IMR-90 (cell line): Measurements from ENCODE around the gene IQCE. TPM values are rescaled to one million over a fixed set of nuclear protein-coding genes. Genes with fewer than 3 reads are reported as not detected.

Source experiments
- ATAC-seq: fragments of 200-7000 bp; cut with Tn5 transposase; 2 replicates; pipeline ENCODE4 v1.9.1; 2020; ENCODE audit warnings: low read depth, mild to moderate bottlenecking, moderate library complexity
- BruUV-seq: library from RNA; stranded (reverse); fragments of 400-500 nt; replicated peaks from 2 replicates; lab custom pipeline; 2021; lab: Mats Ljungman, UMichigan
- CTCF ChIA-PET: fragments of 300-600 bp; formaldehyde crosslinking; extraction: SDS; loops from one replicate; lab custom pipeline; 2021; ENCODE audit warnings: antibody characterized with exemption; lab: Yijun Ruan, JAX
- POLR2A ChIA-PET: fragments of 300-600 bp; sonication (Branson Sonifier 250); formaldehyde crosslinking; loops from one replicate; lab custom pipeline; 2022; ENCODE audit warnings: antibody characterized with exemption; ENCODE audit not compliant: unreplicated experiment; lab: Charles Lee
- DNase-seq: peaks from one replicate; pipeline ENCODE4 v3.0.0; 2013
- H2AFZ ChIP-seq: replicated peaks from 2 replicates; pipeline ENCODE3; 2013; ENCODE audit warnings: low read length, mild to moderate bottlenecking; ENCODE audit not compliant: poor library complexity
- H2AK5ac ChIP-seq: 2 replicates; pipeline ENCODE4 v1.6.1; 2013; ENCODE audit warnings: low read depth, low read length, inconsistent platforms
- H2AK9ac ChIP-seq: replicated peaks from 2 replicates; pipeline ENCODE3; 2013; ENCODE audit warnings: mild to moderate bottlenecking, low read depth, low read length, moderate library complexity; ENCODE audit not compliant: poor library complexity
- H2BK120ac ChIP-seq: 2 replicates; pipeline ENCODE4 v1.6.1; 2013; ENCODE audit warnings: low read depth, low read length, inconsistent platforms
- H2BK15ac ChIP-seq: 3 replicates; pipeline ENCODE4 v1.6.1; 2013; ENCODE audit warnings: low read depth, low read length, inconsistent platforms
- H2BK20ac ChIP-seq: 2 replicates; pipeline ENCODE4 v1.6.1; 2013; ENCODE audit warnings: low read depth, mild to moderate bottlenecking, inconsistent platforms, low read length, moderate library complexity
- H2BK5ac ChIP-seq: 2 replicates; pipeline ENCODE4 v1.6.1; 2013; ENCODE audit warnings: mild to moderate bottlenecking, low read depth, low read length, inconsistent platforms; ENCODE audit not compliant: poor library complexity, severe bottlenecking
- H3K14ac ChIP-seq: replicated peaks from 2 replicates; pipeline ENCODE4 v1.6.1; 2013; ENCODE audit warnings: low read depth, low read length, inconsistent platforms
- H3K18ac ChIP-seq: 2 replicates; pipeline ENCODE4 v1.6.1; 2013; ENCODE audit warnings: low read depth, low read length, control low read depth
- H3K23ac ChIP-seq: 2 replicates; pipeline ENCODE4 v1.6.1; 2013; ENCODE audit warnings: low read depth, low read length, inconsistent platforms
- H3K27ac ChIP-seq: 2 replicates; pipeline ENCODE4 v1.5.1; 2013; ENCODE audit warnings: mild to moderate bottlenecking, control low read depth, low read length; ENCODE audit not compliant: insufficient read depth
- H3K27me3 ChIP-seq: 2 replicates; pipeline ENCODE4 v1.6.1; 2013; ENCODE audit warnings: low read length; ENCODE audit not compliant: control insufficient read depth, insufficient read depth
- H3K36me3 ChIP-seq: 2 replicates; pipeline ENCODE4 v1.6.1; 2013; ENCODE audit warnings: low read length, mixed read lengths; ENCODE audit not compliant: control insufficient read depth, insufficient read depth
- H3K4ac ChIP-seq: 2 replicates; pipeline ENCODE4 v1.6.1; 2013; ENCODE audit warnings: low read depth, low read length, inconsistent platforms
- H3K4me1 ChIP-seq: 2 replicates; pipeline ENCODE4 v1.6.1; 2013; ENCODE audit warnings: low read length, mixed read lengths; ENCODE audit not compliant: control insufficient read depth, insufficient read depth
- H3K4me2 ChIP-seq: 2 replicates; pipeline ENCODE4 v1.6.1; 2013; ENCODE audit warnings: low read depth, mild to moderate bottlenecking, control low read depth, low read length, moderate library complexity
- H3K4me3 ChIP-seq: 2 replicates; pipeline ENCODE4 v1.5.1; 2013; ENCODE audit warnings: low read depth, mild to moderate bottlenecking, control low read depth, low read length, moderate library complexity; ENCODE audit not compliant: insufficient read depth
- H3K56ac ChIP-seq: 2 replicates; pipeline ENCODE4 v1.6.1; 2013; ENCODE audit warnings: low read length, inconsistent platforms; ENCODE audit not compliant: insufficient read depth; ENCODE audit errors: extremely low read depth
- H3K79me1 ChIP-seq, 2 experiments: 2 replicates each; pipeline ENCODE4 v1.6.1; 2013; ENCODE audit warnings: low read length in 2 of 2, inconsistent platforms in 1 of 2, low read depth in 1 of 2
- H3K9ac ChIP-seq: 2 replicates; pipeline ENCODE4 v1.6.1; 2013; ENCODE audit warnings: low read depth, low read length, control low read depth
- H3K9me1 ChIP-seq: 2 replicates; pipeline ENCODE4 v1.6.1; 2013; ENCODE audit warnings: low read length, inconsistent platforms; ENCODE audit not compliant: insufficient read depth
- H3K9me3 ChIP-seq: 2 replicates; pipeline ENCODE4 v1.6.1; 2013; ENCODE audit warnings: low read length; ENCODE audit not compliant: control insufficient read depth, insufficient read depth
- H4K20me1 ChIP-seq: 2 replicates; pipeline ENCODE4 v1.6.1; 2013; ENCODE audit warnings: low read length, inconsistent platforms; ENCODE audit not compliant: insufficient read depth
- H4K5ac ChIP-seq: 2 replicates; pipeline ENCODE4 v1.6.1; 2013; ENCODE audit warnings: mild to moderate bottlenecking, low read depth, low read length, control low read depth
- H4K8ac ChIP-seq, 2 experiments: 2 replicates each; pipeline ENCODE4 v1.6.1; 2013; ENCODE audit warnings: low read depth in 2 of 2, low read length in 2 of 2, control low read depth in 1 of 2, inconsistent platforms in 1 of 2
- H4K91ac ChIP-seq: 2 replicates; pipeline ENCODE4 v1.6.1; 2013; ENCODE audit warnings: low read depth, low read length, inconsistent platforms; ENCODE audit not compliant: insufficient read depth
- BHLHE40 ChIP-seq: fragments of 150-350 bp; IDR thresholded peaks from 2 replicates; pipeline ENCODE4 v1.6.1; 2016; ENCODE audit warnings: mild to moderate bottlenecking, low read depth, low read length
- CEBPB ChIP-seq: IDR thresholded peaks from 2 replicates; pipeline ENCODE4 v1.6.1; 2012; ENCODE audit warnings: low read depth, low read length, improper control_type of control experiment
- CHD1 ChIP-seq: IDR thresholded peaks from 2 replicates; pipeline ENCODE4 v1.6.1; 2012; ENCODE audit warnings: low read depth, low read length, improper control_type of control experiment
- ELK1 ChIP-seq: fragments of 150-350 bp; IDR thresholded peaks from 2 replicates; pipeline ENCODE4 v1.6.1; 2016; ENCODE audit warnings: low read depth, mild to moderate bottlenecking, low read length, moderate library complexity, borderline replicate concordance
- FOS ChIP-seq: fragments of 150-350 bp; IDR thresholded peaks from 2 replicates; pipeline ENCODE4 v1.6.1; 2016; ENCODE audit warnings: low read depth, low read length
- MAFK ChIP-seq: IDR thresholded peaks from 2 replicates; pipeline ENCODE4 v1.6.1; 2012; ENCODE audit warnings: low read depth, low read length, improper control_type of control experiment
- MAZ ChIP-seq: IDR thresholded peaks from 2 replicates; pipeline ENCODE4 v1.6.1; 2012; ENCODE audit warnings: low read depth, mild to moderate bottlenecking, low read length, improper control_type of control experiment, moderate library complexity, borderline replicate concordance
- MXI1 ChIP-seq: IDR thresholded peaks from 2 replicates; pipeline ENCODE4 v1.6.1; 2012; ENCODE audit warnings: low read depth, mild to moderate bottlenecking, low read length, moderate library complexity, borderline replicate concordance
- NFE2L2 ChIP-seq: fragments of 150-350 bp; IDR thresholded peaks from 2 replicates; pipeline ENCODE4 v1.6.1; 2016; ENCODE audit warnings: low read depth, mild to moderate bottlenecking, low read length
- POLR2A ChIP-seq: IDR thresholded peaks from 2 replicates; pipeline ENCODE4 v1.6.1; 2012; ENCODE audit warnings: mild to moderate bottlenecking, low read depth, low read length
- RAD21 ChIP-seq: IDR thresholded peaks from 2 replicates; pipeline ENCODE4 v1.6.1; 2012; ENCODE audit warnings: low read length, improper control_type of control experiment
- RCOR1 ChIP-seq: IDR thresholded peaks from 2 replicates; pipeline ENCODE4 v1.6.1; 2012; ENCODE audit warnings: mild to moderate bottlenecking, low read length, improper control_type of control experiment; ENCODE audit not compliant: insufficient replicate concordance
- RFX5 ChIP-seq: IDR thresholded peaks from 2 replicates; pipeline ENCODE4 v1.8.0; 2012; ENCODE audit warnings: low read depth, mild to moderate bottlenecking, low read length, moderate library complexity
- SMC3 ChIP-seq: fragments of 150-350 bp; IDR thresholded peaks from 2 replicates; pipeline ENCODE4 v1.6.1; 2016; ENCODE audit warnings: low read depth, mild to moderate bottlenecking, antibody characterized with exemption, low read length, moderate library complexity
- WGBS, 2 experiments: methylation state at CpG; one replicate each; pipeline versions ENCODE4 v1.1.5 to v1.1.7; 2013; ENCODE audit warnings: missing lambda C conversion rate in 2 of 2; ENCODE audit not compliant: insufficient read length in 1 of 2; ENCODE audit errors: extremely low coverage in 2 of 2; 5-methylcytosine and 5-hydroxymethylcytosine counted together
- dilution Hi-C: fragments of 300-500 bp; cut with HindIII; formaldehyde crosslinking; loops from one replicate; pipeline ENCODE4 v1.14.3; 2018; ENCODE audit warnings: low sequenced_read_pairs; ENCODE audit not compliant: unreplicated experiment
- in situ Hi-C: fragments of 300-500 bp; cut with MboI; formaldehyde crosslinking; loops from 3 replicates; pipeline ENCODE4 v1.14.3; 2019; ENCODE audit warnings: low sequenced_read_pairs, inconsistent platforms, mixed read lengths
- intact Hi-C: fragments of 100-400 bp; cut with micrococcal nuclease; formaldehyde crosslinking; loops from 2 replicates; pipeline ENCODE4 v1.10.0; 2022
- polyA plus RNA-seq, 3 experiments: library from polyadenylated mRNA; depleted of rRNA; stranded (reverse); fragments of >200 nt; gene quantifications; 2 replicates each; pipeline ENCODE4 v1.2.3, GENCODE V29; 2012; ENCODE audit warnings: low replicate concordance in 1 of 3
- total RNA-seq: library from RNA; depleted of rRNA; stranded (reverse); fragments of >200 nt; gene quantifications from 2 replicates; pipeline ENCODE4 v1.2.3, GENCODE V29; 2012
- TF ChIP-seq, protein P1 (sequence below): conservative IDR thresholded peaks from 2 replicates; pipeline ENCODE4 v1.5.1; 2012; ENCODE audit warnings: mild to moderate bottlenecking, low read depth, low read length, improper control_type of control experiment
- TF ChIP-seq, protein P2 (sequence below): fragments of 150-350 bp; IDR thresholded peaks from 2 replicates; pipeline ENCODE4 v1.6.1; 2017; ENCODE audit warnings: mild to moderate bottlenecking, antibody characterized with exemption, low read length, low read depth

IQCE gene
- total and polyA plus RNA-seq, 2 of the 4 experiments (the other 2 are of a cell fraction): 5.0 to 6.3 TPM

DNA sequence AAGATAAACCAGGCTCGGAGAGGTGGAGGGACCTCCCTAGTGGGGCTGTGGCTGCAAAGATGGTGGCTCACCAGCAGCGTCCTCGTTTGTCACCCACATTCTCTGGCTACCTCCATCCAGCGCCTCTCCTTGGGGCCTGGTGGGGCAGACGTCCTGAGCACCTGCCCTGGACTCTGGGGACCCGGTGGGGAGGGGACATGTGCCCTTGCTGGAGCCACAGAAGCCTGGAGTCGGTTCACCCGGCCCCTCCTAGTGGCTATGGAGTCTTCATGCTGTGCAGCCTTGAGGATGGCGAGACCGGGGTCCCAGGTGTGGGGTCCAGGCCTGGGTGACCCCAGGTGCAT is 87.5 kb downstream of the IQCE start:
- Histone ChIP-seq H3K4me3 (no peak overlapping the region), H2BK120ac (no peak overlapping the region), H3K79me1 (peaks cover 5 to 71% of the 10 kb centered on the region in 2 experiments; a peak in 3 of 4 replicates), H4K91ac (no peak overlapping the region), H3K18ac (no peak overlapping the region), H2BK15ac (no peak overlapping the region), H3K9me3 (no peaks in the 10 kb centered on the region), H2BK5ac (no peak overlapping the region), H4K20me1 (peaks cover 61% of the 10 kb centered on the region), H3K23ac (no peak overlapping the region), H3K9ac (no peak overlapping the region), H2AK9ac (no peak overlapping the region), H2AFZ (no peak overlapping the region), H4K8ac (no peak overlapping the region), H3K27ac (no peak overlapping the region), H2BK20ac (no peak overlapping the region), H3K56ac (no peak overlapping the region), H3K4ac (no peak overlapping the region), H3K9me1 (peaks cover 19% of the 10 kb centered on the region; the same call in 1 of the 2 replicates), H4K5ac (no peak overlapping the region), H3K4me2 (no peak overlapping the region), H3K14ac (no peak overlapping the region), H3K4me1 (peaks cover 22% of the 10 kb centered on the region), H3K36me3 (peaks cover 40% of the 10 kb centered on the region), H2AK5ac (no peak overlapping the region), H3K27me3 (no peaks in the 10 kb centered on the region)
- no peak for DNase-seq
- POLR2A ChIA-PET: no interaction called here
- no peak for ATAC-seq
- BruUV-seq: no TSS peak
- CTCF ChIA-PET: no interaction called here
- dilution Hi-C loops (no loop called here), in situ Hi-C loops (no loop called here), intact Hi-C loops (loop anchor here (10.0 kb wide), 1 partner anchor 172 kb away; the partner anchor contains the start of gene GRIFIN)
- TF ChIP-seq MAZ (no peak), FOS (no peak), CHD1 (no peak), BHLHE40 (no peak), NFE2L2 (no peak), RAD21 (no peak), RCOR1 (no peak), POLR2A (no peak), MAFK (no peak), SMC3 (no peak), ELK1 (no peak), MXI1 (no peak), RFX5 (no peak), CEBPB (no peak)
- TF ChIP-seq, protein P1, sequence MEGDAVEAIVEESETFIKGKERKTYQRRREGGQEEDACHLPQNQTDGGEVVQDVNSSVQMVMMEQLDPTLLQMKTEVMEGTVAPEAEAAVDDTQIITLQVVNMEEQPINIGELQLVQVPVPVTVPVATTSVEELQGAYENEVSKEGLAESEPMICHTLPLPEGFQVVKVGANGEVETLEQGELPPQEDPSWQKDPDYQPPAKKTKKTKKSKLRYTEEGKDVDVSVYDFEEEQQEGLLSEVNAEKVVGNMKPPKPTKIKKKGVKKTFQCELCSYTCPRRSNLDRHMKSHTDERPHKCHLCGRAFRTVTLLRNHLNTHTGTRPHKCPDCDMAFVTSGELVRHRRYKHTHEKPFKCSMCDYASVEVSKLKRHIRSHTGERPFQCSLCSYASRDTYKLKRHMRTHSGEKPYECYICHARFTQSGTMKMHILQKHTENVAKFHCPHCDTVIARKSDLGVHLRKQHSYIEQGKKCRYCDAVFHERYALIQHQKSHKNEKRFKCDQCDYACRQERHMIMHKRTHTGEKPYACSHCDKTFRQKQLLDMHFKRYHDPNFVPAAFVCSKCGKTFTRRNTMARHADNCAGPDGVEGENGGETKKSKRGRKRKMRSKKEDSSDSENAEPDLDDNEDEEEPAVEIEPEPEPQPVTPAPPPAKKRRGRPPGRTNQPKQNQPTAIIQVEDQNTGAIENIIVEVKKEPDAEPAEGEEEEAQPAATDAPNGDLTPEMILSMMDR: no peak
- TF ChIP-seq, protein P2, sequence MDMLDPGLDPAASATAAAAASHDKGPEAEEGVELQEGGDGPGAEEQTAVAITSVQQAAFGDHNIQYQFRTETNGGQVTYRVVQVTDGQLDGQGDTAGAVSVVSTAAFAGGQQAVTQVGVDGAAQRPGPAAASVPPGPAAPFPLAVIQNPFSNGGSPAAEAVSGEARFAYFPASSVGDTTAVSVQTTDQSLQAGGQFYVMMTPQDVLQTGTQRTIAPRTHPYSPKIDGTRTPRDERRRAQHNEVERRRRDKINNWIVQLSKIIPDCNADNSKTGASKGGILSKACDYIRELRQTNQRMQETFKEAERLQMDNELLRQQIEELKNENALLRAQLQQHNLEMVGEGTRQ: no peak
- WGBS, 2 experiments: 83% methylated on average over 2 of the region's 10 CpGs; no CpG with 5 or more reads in 1 of the 2 experiments
